Measurements from ENCODE around the gene APMAP.
"Not testable (repeated sequence)": the region's sequence is repeated elsewhere in the genome, so short reads cannot be mapped to it uniquely, and the experiment has no call there.

Gene APMAP

DNA sequence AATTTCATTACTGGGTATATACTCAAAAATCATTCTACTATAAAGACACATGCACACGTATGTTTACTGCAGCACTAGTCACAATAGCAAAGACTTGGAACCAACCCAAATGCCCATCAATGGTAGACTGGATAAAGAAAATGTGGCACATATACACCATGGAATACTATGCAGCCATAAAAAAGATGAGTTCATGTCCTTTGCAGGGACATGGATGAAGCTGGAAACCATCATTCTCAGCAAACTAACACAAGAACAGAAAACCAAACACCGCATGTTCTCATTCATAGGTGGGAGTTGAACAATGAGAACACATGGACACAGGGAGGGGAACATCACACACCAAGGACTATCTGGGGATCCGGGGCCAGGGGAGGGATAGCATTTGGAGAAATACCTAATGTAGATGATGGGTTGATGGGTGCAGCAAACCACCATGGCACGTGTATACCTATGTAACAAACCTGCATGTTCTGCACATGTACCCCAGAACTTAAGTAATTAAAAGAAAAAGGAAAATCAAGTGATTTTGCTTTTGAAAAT is 44.1 kb downstream of the APMAP start:
- H3K4me3 ChIP-seq (ENCODE audit: low read length); H3K36me3 ChIP-seq (ENCODE audit: control insufficient read depth, insufficient read depth, low read length); H3K9me3 ChIP-seq (ENCODE audit: control insufficient read depth, low read length); H3K27me3 ChIP-seq (ENCODE audit: control insufficient read depth, insufficient read depth, low read length); H3K4me1 ChIP-seq (ENCODE audit: control insufficient read depth, insufficient read depth, low read length); H3K9ac ChIP-seq (ENCODE audit: low read length): not testable (repeated sequence)

- not testable (repeated sequence) for H3K9ac ChIP-seq (ENCODE audit: low read length); H3K36me3 ChIP-seq (ENCODE audit: control insufficient read depth, insufficient read depth, low read length); H3K4me1 ChIP-seq (ENCODE audit: control insufficient read depth, insufficient read depth, low read length); H3K27me3 ChIP-seq (ENCODE audit: control insufficient read depth, insufficient read depth, low read length); H3K4me3 ChIP-seq (ENCODE audit: low read length); H3K9me3 ChIP-seq (ENCODE audit: control insufficient read depth, low read length)
Observed at GRCh38 chr20:24946376-24946775, 46.2 kb downstream of the APMAP start.

DNA sequence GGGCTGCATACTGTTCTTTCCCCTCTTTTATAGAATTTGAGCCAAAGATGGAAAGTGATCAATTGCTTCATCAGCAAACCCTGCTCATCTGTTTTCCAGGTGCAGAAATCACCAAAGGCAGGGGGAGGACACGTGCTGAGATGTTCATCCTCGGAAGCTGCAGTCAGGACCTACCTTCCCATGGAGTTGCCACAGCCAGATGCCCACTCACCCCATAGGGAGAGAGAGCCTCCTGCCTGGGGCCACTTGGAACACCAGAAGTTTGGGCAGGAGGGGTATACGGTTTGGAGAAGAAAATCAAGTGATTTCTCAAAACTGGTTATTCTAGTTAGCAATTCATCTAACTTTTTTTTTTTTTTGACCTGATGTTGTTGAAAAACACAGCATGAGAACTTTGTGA is 48.8 kb downstream of the APMAP start:
- Histone ChIP-seq H3K4me1 (ENCODE audit: control insufficient read depth, insufficient read depth, low read length) (no peaks in the 10 kb centered on the region), H3K9ac (ENCODE audit: low read length) (no peak overlapping the region), H3K27me3 (ENCODE audit: control insufficient read depth, insufficient read depth, low read length) (no peaks in the 10 kb centered on the region), H3K36me3 (ENCODE audit: control insufficient read depth, insufficient read depth, low read length) (no peaks in the 10 kb centered on the region), H3K4me3 (ENCODE audit: low read length) (no peak overlapping the region), H3K9me3 (ENCODE audit: control insufficient read depth, low read length) (no peaks in the 10 kb centered on the region)

DNA sequence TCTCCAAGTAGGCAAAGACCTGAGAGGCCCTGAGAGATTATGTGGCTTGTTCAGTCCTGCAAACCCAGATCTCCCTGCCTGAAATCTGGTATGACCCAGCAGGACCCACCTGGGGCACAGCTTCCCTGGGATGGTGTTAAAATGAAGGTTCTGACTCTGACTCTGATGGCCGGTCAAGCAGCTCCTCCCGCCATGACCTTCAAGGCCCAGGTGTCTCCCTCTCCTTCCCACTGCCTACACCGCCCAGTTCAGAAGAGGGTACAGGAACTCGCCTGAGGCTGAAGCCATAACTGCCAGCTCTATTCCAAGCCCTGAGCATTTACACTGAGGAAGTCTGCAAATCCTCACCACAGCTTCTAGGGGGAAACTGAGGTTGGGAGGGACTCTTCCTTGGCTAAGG is 49.4 kb downstream of the APMAP start:
- Histone ChIP-seq H3K36me3 (ENCODE audit: control insufficient read depth, insufficient read depth, low read length) (no peaks in the 10 kb centered on the region), H3K27me3 (ENCODE audit: control insufficient read depth, insufficient read depth, low read length) (no peaks in the 10 kb centered on the region), H3K9me3 (ENCODE audit: control insufficient read depth, low read length) (no peaks in the 10 kb centered on the region), H3K4me3 (ENCODE audit: low read length) (no peak overlapping the region), H3K4me1 (ENCODE audit: control insufficient read depth, insufficient read depth, low read length) (no peaks in the 10 kb centered on the region), H3K9ac (ENCODE audit: low read length) (no peak overlapping the region)

- Histone ChIP-seq H3K4me3 (ENCODE audit: low read length) (no peak overlapping the region), H3K4me1 (ENCODE audit: control insufficient read depth, insufficient read depth, low read length) (no peaks in the 10 kb centered on the region), H3K9me3 (ENCODE audit: control insufficient read depth, low read length) (no peaks in the 10 kb centered on the region), H3K27me3 (ENCODE audit: control insufficient read depth, insufficient read depth, low read length) (no peaks in the 10 kb centered on the region), H3K36me3 (ENCODE audit: control insufficient read depth, insufficient read depth, low read length) (no peaks in the 10 kb centered on the region), H3K9ac (ENCODE audit: low read length) (no peak overlapping the region)
Observed at GRCh38 chr20:24942679-24943078, 49.9 kb downstream of the APMAP start.

DNA sequence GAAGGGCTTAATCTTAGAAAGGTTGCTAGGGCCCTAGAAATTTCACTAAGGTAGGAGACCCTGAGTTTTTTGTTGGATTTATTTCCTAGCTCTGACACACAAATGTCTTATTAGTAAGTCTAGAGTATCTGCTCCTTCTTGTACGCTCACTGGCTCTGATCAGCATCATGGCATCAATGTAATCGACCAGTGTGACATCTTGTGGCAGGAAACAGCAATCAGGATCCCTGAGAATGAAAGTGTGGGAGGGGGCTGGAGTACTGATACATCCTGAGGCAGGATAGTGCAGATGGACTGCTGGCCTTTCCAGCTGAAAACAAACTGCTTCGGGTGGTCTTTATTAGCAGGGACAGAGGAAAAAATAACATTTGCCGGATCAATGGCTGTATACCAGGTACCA is 53.5 kb downstream of the APMAP start:
- Histone ChIP-seq H3K36me3 (ENCODE audit: control insufficient read depth, insufficient read depth, low read length) (no peaks in the 10 kb centered on the region), H3K27me3 (ENCODE audit: control insufficient read depth, insufficient read depth, low read length) (no peaks in the 10 kb centered on the region), H3K9ac (ENCODE audit: low read length) (no peak overlapping the region), H3K9me3 (ENCODE audit: control insufficient read depth, low read length) (no peaks in the 10 kb centered on the region), H3K4me3 (ENCODE audit: low read length) (no peak overlapping the region), H3K4me1 (ENCODE audit: control insufficient read depth, insufficient read depth, low read length) (no peaks in the 10 kb centered on the region)

DNA sequence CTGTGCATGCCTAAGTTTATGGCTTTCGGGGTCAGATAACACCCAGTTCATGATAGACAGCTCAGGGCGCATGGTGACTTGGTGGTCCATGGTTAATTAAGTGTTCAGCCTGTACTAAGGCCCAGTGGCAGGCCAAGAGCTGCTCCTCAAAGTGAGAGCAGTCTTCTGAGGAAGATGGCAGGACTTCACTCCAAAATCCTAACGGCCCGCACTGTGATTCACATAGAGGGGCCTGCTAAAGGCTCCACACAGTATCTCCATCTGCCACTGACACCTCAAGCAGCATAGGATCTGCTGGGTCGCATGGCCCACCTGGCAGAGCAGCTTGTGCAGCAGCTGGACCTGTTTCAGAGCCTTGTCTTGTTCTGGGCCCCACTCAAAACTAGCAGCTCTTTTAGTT is 54.1 kb downstream of the APMAP start:
- Histone ChIP-seq H3K4me1 (ENCODE audit: control insufficient read depth, insufficient read depth, low read length) (no peaks in the 10 kb centered on the region), H3K9ac (ENCODE audit: low read length) (no peak overlapping the region), H3K4me3 (ENCODE audit: low read length) (no peak overlapping the region), H3K36me3 (ENCODE audit: control insufficient read depth, insufficient read depth, low read length) (no peaks in the 10 kb centered on the region), H3K27me3 (ENCODE audit: control insufficient read depth, insufficient read depth, low read length) (no peaks in the 10 kb centered on the region), H3K9me3 (ENCODE audit: control insufficient read depth, low read length) (no peaks in the 10 kb centered on the region)

GRCh38 chr20:24937579-24937978 is 55.0 kb downstream of the APMAP start:
- H3K9ac ChIP-seq (ENCODE audit: low read length) = no peak overlapping the region
- H3K4me3 ChIP-seq (ENCODE audit: low read length) = no peak overlapping the region
- no peaks in the 10 kb centered on the region for H3K9me3 ChIP-seq (ENCODE audit: control insufficient read depth, low read length)
- H3K4me1 ChIP-seq (ENCODE audit: control insufficient read depth, insufficient read depth, low read length) = no peaks in the 10 kb centered on the region
- no peaks in the 10 kb centered on the region for H3K27me3 ChIP-seq (ENCODE audit: control insufficient read depth, insufficient read depth, low read length)
- H3K36me3 ChIP-seq (ENCODE audit: control insufficient read depth, insufficient read depth, low read length) = no peaks in the 10 kb centered on the region

- H3K4me1 ChIP-seq (ENCODE audit: control insufficient read depth, insufficient read depth, low read length) = peaks cover under 1% of the 10 kb centered on the region
- H3K9ac ChIP-seq (ENCODE audit: low read length) = no peak overlapping the region
- no peaks in the 10 kb centered on the region for H3K36me3 ChIP-seq (ENCODE audit: control insufficient read depth, insufficient read depth, low read length)
- no peak overlapping the region for H3K4me3 ChIP-seq (ENCODE audit: low read length)
- H3K27me3 ChIP-seq (ENCODE audit: control insufficient read depth, insufficient read depth, low read length) = no peaks in the 10 kb centered on the region
- H3K9me3 ChIP-seq (ENCODE audit: control insufficient read depth, low read length) = no peaks in the 10 kb centered on the region
Observed at GRCh38 chr20:24936526-24937407, 55.8 kb downstream of the APMAP start.

DNA sequence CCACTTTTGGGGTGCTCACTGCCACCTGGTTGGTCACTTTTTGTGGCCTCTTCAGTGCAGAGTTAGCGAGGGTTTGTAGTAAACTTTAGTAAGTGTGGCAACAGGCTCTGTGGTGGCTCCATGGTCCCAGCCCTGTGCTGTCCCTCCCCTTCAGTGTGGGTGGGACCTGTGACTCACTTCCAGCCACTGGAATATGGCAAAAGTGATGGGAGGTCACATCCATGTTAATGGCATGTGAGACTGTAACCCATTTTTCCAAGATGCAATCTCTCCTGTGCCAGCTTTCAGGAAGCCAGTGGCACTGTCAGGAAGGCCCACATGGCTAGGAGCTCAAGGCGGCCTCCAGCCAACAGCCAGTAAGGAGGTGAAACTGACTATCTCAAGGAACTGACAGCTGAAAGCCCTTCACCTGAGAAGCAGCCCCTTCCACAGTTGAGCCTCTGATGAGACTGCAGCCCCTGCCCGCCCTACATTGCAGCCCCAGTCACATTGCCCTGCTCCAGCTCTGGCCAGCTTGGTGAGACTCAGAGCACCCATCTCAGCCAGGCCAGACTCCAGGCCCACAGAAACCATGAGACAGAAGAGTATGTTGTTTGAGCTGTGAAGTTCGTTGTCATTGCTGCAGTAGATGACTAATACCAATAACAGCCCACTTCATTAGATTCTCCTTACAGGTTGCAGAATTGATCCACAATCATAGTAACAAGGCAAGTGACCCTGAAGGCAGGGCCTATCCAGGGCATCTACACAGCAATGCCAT is 56.6 kb downstream of the APMAP start:
- Histone ChIP-seq H3K27me3 (ENCODE audit: control insufficient read depth, insufficient read depth, low read length) (no peaks in the 10 kb centered on the region), H3K9me3 (ENCODE audit: control insufficient read depth, low read length) (no peaks in the 10 kb centered on the region), H3K9ac (ENCODE audit: low read length) (no peak overlapping the region)

GRCh38 chr20:24935140-24935539 is 57.4 kb downstream of the APMAP start:
- no peaks in the 10 kb centered on the region for H3K27me3 ChIP-seq (ENCODE audit: control insufficient read depth, insufficient read depth, low read length)
- peaks cover 8% of the 10 kb centered on the region for H3K4me1 ChIP-seq (ENCODE audit: control insufficient read depth, insufficient read depth, low read length)
- H3K9ac ChIP-seq (ENCODE audit: low read length) = no peak overlapping the region
- H3K4me3 ChIP-seq (ENCODE audit: low read length) = no peak overlapping the region
- H3K36me3 ChIP-seq (ENCODE audit: control insufficient read depth, insufficient read depth, low read length) = no peaks in the 10 kb centered on the region
- H3K9me3 ChIP-seq (ENCODE audit: control insufficient read depth, low read length) = no peaks in the 10 kb centered on the region

More for the DNA sequence above, 56.6 kb downstream of the APMAP start:
- Histone ChIP-seq H3K36me3 (ENCODE audit: control insufficient read depth, insufficient read depth, low read length) (no peaks in the 10 kb centered on the region), H3K4me3 (ENCODE audit: low read length) (no peak overlapping the region), H3K4me1 (ENCODE audit: control insufficient read depth, insufficient read depth, low read length) (peaks cover 7% of the 10 kb centered on the region)

DNA sequence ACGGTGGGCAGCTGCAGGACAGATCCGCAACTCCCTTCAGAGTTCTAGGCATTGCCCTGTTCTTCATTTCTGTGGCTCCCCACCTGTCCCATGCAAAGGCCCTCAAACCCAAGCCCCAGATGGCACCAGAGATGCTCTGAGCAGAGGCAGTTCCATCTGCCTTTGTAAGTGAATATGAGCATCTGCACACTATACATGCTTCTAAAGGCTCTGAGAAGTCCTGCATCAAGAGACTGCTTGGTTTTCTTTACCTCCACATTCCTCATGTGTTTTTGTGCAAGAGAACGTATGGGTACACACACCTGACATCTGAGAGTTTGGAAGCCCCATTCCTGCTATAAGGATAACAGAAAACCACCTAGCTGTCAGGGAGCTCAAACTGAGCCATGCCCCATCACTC is 57.8 kb downstream of the APMAP start:
- Histone ChIP-seq H3K9me3 (ENCODE audit: control insufficient read depth, low read length) (no peaks in the 10 kb centered on the region), H3K27me3 (ENCODE audit: control insufficient read depth, insufficient read depth, low read length) (no peaks in the 10 kb centered on the region), H3K4me3 (ENCODE audit: low read length) (no peak overlapping the region), H3K4me1 (ENCODE audit: control insufficient read depth, insufficient read depth, low read length) (peaks cover 12% of the 10 kb centered on the region), H3K9ac (ENCODE audit: low read length) (no peak overlapping the region), H3K36me3 (ENCODE audit: control insufficient read depth, insufficient read depth, low read length) (no peaks in the 10 kb centered on the region)
